Activated CD8-positive, alpha-beta memory T cell treated with anti-CD3 and anti-CD28 coated beads for 48 hours (primary cell): Measurements from ENCODE around the gene ST6GALNAC3.
"Not testable (repeated sequence)": the region's sequence is repeated elsewhere in the genome, so short reads cannot be mapped to it uniquely, and the experiment has no call there.

Experiments used
- DNase-seq, 3 experiments: peaks; one replicate each; pipeline ENCODE4 v3.0.0-alpha.2; 2020; ENCODE audit warnings: low read depth in 2 of 3, low spot score in 2 of 3

Gene ST6GALNAC3

DNA sequence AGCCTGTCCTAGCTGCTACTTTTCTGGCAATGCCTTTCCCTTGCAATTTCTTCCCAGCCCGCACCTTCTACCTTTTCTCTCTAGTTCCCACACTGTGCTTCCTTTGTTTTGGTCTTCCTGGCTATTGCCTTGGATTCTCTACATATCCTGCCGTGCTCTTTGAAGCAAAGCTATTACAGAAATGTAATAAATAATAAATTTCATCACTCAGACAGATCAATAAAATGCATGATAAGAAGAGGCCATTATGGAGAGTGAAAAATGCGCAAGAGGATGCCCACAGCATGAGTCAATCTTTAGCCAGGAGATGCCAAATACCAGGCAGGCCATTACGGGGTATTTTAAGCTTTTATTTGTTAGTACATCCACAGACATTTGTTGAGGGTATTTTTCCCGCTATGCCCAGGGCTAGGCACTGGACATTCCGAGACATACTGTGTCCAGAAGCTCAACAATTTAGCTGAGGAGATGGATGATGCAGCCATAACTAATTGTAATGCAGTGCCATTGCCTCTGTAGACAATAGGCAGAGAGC, 163.6 kb downstream of the ST6GALNAC3 start:
- no peak for DNase-seq

DNA sequence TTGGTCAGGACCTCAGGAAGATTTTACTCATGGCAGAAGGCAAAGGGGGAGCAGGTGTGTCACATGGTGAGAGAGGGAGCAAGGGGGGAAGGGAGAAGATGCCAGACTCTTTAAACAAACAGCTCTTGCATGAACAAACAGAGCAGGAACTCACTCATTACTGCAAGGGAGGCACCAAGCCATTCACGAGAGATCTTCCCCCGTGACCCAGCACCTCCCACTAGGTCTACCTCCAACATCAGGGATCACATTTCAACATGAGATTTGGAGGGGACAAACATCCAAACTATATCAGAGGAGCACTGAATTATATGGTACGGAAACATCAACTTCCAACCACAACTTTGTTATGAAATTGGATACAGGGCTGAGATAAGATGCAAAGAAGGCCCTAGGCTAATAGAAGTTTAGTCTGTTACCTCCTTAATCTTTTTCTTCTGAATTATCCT, 164.9 kb downstream of the ST6GALNAC3 start:
- no peak for DNase-seq

DNA sequence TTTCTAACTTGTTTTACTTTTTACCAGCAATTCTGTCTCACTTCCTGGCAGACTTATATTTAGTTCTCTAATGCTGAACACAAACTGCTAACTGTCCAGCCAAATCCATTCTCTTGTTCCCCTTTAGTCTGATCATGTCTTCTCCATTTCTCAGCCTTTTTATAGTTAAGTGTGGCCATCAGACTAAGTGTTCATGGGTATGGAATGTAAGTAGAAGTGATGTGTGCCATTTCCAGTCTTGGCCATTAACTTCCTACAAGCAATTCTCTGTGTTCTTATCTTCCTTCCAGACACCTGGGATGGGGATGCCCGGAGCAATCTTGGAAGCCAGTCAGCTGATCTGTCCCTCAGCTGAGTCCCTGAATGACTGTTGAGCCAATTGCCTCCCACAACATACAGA, 165.8 kb downstream of the ST6GALNAC3 start:
- DNase-seq = no peak

DNA sequence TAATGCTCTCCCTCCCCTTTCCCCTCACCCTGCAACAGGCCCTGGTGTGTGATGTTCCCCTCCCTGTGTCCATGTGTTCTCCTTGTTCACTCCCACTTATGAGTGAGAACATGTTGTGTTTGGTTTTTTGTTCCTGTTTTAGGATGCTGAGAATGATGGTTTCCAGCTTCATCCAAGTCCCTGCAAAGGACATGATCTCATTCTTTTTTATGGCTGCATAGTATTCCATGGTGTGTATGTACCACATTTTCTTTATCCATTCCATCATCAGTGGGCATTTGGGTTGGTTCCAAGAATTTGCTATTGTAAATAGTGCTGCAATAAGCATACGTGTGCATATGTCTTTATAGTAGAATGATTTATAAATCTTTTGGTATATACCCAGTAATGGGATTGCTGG, 168.0 kb downstream of the ST6GALNAC3 start:
- DNase-seq = not testable (repeated sequence)

DNA sequence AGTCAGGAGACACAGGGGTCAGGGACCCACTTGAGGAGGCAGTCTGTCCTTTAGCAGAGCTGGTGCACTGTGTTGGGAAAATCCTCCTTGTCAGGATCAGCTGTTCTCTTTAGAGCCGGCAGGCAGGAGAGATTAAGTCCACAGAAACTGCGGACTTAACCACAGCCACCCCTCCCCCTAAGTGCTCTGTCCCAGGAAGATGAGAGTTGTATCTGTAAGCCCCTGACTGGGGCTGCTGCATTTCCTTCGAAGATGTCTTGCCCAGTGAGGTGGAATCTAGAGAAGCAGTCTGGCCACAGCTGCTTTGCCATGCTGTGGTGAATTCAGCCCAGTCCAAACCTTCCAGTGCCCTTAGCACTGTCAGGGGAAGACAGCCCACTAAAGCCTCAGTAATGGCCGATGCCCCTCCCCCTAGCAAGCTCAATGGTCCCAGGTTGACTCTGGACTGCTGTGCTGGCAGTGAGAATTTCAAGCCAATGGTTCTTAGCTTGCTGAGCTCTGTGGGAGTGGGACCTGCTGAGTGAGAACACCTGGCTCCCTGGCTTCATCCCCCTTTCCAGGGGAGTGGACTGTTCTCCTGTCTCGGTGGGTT, 172.8 kb downstream of the ST6GALNAC3 start:
- no peak for DNase-seq

DNA sequence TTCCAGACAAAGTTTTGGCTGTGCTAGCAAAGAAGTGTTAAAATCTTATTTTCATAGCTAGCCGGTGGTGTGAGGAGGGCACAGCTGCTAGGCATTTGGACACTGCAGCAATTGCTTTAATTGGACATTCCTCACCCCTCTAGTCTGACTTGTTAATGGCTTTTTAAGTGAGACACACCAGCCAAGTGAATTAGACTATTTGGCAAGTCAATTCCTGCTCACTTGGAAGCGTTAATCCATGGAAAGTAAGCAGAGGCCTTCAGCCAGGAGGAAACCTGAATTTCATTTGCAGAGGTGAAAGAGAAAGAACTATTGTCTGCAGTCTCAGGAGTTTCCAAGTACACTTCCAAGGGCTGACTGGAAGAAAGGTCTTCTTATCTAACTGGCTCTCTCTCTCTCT, 175.7 kb downstream of the ST6GALNAC3 start:
- DNase-seq = no peak

DNA sequence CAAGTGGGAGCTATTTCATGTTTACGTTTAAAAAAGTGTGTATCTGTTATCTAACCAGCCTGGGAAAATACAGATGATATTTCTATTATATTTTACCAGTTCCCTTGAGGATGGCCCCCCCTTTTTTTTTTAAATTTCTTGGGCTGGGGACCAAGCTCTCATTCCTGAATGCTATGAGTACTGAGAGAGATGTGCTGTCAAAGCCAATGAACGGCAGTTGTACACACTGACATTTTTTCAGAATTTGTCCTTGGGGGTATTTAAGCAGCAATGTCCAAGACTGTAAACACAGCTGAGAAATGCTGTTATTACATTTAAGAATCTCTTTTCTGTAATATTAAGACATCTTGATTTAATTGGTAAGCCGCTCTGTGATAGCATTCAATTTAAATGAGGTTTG, 177.9 kb downstream of the ST6GALNAC3 start:
- no peak for DNase-seq

DNA sequence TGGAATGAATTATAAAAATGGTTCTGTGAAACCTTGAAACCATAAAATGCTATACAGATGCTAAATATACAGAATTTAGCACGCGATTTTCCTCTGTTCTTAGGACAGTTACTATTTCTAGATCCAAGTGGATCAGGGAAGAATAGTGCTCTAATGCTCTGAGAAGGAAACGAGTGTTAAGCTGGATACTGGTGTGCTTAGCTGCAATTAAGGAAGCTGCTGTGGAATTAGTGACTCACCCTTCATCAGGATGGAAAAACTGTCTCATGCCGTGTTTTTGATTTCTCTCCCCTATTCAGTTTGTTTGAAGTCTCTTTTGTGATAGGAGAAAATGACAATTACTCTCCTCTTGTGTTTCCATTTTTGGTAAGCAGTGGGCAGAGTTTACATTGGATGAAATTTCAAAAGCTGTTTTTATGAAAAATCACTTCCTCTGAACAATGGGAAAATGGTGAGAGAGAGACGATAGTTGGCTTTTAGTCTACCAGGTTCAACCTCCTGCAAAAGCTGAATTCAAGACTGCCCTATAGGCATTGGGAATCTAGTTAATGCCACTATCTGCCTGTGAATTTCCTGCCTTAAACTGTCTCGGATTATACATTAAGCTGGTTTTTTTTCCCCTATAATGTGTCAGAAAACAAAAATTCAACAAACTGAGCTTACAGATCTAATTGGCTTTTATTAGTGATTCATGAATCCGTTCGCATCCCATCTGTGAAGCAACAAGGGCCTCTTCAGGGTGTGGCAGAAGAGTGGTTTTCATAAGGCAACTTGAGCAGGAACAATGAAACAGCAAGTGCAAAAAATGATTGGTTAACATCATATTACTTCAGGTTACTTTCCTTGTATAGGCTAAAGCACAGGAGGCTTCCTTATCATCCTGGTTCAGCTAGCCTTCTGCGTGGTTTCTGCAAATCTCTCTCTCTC, 179.8 kb downstream of the ST6GALNAC3 start:
- no peak for DNase-seq

DNA sequence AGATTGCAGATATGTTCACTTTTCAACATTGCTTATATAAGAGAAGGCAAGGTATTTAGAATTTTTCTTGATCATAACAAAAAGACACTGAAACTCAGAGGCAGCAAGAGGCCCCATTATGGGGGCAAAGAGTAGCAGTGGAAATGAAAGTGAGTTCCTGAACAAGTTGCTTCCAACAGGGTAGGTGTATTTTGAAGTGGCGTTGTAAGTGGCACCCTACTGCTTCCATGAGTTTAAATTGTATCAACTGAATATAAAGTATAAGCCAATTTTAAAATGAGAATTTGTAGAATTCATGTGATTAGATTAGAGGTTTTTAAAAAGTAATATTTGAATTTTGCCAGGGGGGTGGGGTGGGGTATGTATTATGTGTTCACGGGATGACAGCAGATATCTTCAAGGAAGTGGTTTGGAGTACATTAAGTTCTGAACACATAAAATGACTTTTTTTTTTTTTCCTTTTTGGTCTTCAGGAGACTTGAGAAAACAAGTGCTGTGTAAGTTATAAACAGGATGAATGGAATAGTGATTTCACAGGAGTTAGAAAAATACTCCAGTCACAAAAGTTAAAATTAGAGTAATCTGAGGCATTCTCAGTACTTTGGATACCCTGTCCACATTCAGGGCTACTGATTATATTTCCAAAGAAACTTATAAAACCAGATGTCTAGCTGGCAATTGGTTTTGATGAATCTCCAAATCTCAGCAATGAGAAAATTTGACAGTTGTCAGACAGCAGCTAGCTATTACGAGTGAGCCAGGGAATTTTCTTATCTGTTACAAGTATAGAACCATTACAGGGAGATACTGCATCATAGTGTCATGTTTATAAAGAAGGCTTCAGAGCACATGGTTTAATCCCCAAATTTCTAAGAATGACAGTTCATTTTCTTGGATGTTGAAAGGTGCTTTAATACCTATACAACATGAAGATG, 182.0 kb downstream of the ST6GALNAC3 start:
- DNase-seq = no peak

DNA sequence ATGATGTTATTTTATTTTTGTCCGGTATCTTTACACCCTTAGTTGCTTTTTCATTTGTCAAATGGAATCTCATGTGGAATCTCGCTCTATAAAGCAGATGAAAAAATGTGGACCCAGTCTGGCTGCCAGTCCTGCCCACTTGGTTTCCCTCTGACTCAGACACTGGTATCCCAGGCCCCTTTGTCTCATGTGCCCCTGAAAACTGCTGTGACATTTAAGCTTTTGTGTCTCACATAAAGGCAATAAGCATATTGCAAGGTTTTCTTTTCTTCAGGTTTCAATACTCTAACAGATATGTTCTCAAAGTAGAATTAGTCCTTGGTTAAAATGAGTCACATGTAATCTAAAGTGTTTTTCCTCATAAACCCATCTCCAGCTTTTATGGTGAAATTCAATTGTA, 183.3 kb downstream of the ST6GALNAC3 start:
- no peak for DNase-seq

DNA sequence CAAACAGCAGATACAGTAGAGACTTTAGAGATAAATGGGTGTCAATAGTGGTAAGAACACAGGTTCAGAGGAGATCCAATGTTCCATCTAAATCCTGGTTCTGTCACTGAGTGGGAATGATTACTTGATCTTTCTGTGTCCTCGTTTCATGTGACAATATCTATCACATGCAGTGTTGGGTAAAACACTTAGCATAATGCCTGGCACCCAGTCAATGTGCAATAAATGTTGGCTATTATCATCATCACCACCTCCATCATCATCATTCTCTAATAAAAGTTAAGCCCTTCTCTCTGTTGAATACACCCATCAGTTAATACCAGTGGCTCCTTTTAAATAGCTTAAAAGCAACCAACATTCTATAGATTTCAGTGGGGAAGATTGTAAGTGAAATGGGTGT, 184.7 kb downstream of the ST6GALNAC3 start:
- no peak for DNase-seq

DNA sequence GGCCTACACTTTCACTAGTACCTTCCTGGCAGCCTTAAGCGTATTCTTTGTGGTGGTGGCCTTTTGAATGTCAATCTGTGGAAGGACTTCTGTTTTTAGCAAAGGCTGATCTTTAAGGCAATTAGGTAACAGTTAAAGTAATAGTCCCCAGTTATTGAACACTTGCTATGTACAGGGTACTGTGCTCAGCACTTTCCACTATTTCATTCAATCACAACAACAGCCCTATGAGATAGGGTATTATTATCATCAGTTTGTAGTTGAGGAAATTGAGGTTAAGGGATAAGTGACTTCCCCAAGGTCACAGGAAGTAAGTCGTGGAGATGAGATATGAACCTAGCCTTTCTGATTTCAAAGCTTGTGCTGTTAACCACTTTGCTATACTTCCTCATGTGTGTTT, 185.7 kb downstream of the ST6GALNAC3 start:
- DNase-seq = no peak

DNA sequence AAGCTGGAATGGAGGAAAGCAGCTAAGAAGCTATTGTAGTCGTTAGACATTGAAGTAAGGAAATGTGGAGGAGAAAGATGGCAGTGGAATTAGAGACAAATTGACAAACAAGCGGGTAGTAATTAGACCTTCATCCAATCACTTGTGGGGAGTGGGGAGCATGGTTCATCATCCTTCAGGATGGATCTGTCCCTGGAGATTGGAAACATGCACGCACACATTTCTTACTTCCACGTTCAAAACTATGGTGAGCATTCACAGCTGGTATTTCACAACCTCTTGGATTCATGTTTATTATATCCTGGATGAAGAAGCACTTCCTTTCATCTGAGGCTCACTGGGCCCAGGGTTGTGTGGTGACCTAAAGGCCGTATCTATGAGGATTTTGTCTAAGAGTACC, 188.1 kb downstream of the ST6GALNAC3 start:
- DNase-seq = no peak

DNA sequence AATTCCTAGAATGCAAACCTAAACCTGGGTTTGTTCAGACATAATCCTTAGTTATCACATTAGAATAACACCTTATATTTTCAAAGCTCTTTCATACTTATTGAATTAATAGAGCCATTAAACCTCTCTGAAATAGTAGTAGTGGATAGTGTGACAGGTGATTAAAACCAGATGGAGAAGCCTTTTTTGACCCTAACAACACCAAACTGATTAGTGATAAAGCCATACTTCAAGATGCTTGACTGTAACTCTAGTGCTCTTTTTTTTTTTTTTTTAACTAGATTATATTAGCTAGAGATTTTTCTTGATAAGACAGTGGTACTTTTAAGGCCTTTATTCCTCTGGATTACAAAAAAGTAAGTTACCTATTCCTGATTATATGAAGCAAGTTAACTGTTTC, 190.1 kb downstream of the ST6GALNAC3 start:
- DNase-seq = no peak

DNA sequence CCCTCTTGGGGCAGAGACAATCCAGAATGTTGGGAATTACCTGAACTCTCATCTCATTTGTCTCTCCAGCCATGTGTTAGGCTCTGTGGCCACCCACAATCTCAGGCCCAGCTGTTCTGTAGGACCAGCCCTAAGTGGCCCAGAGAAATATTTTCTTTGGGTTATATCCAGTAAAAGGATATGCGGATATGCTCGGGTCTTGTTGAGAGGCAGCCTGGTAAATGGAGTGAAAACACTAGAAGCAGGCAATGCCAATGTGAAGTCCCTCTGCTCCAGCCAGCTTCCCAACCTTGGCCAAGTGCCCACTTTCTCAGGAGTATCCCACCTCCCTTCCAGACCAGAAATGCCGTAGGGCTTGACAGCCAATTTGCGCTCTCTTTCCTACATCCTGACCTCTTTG, 192.2 kb downstream of the ST6GALNAC3 start:
- no peak for DNase-seq

DNA sequence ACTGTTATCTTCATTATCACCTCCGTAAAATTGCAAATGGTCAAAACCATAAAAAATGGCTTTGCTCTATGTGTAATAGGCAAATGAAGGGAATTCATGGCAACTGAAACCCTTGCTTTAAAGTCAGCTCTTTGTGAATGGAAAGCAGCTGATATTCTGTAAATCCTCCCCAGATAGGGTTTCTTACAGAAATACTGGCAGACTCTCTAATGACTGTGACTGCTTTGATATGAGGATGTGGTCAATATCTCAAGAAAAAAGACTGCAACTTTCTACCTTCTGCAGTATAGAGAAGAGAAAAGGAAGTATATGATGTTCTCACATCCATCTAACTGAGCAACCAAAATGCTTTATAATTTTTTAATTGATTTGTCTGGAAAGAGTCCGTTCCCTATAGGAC, 193.1 kb downstream of the ST6GALNAC3 start:
- DNase-seq = no peak

DNA sequence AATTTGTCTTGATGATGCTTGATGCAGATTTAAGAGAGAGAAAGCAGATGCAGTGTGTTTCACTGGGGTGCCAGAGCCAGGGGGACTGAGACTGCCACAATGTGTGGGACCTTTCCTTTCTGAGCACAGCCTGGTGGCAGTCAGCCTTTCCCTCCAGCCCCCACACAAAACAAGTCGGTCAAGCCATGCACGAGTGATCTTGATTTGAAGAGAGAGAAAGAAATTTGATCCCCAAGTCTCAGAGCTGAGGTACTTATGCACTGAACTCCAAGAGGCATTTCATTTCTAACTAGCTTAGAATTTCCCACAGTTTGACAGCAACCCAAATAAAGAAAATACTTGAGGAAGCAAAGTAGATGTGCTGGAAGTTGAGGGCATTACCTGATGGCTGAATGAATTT, 193.8 kb downstream of the ST6GALNAC3 start:
- no peak for DNase-seq

DNA sequence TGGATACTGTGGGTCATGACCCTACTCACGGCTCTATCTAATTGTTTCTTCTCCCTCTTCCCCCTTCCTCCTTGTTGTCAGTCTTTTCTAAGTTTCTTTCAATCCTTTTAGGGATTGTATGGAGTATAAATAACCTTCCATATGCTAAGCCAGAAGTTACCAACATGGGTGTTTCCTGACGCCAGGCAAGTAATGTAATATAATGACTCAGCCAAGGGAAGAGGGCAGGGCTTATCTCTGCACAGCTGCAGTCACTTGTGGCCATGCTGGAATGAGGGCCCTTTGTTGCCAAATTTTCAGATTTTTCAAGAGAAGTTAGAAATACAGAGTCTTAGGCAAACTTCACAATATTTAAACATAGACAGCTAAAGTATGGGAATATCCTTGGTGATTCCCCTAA, 194.6 kb downstream of the ST6GALNAC3 start:
- DNase-seq = no peak

DNA sequence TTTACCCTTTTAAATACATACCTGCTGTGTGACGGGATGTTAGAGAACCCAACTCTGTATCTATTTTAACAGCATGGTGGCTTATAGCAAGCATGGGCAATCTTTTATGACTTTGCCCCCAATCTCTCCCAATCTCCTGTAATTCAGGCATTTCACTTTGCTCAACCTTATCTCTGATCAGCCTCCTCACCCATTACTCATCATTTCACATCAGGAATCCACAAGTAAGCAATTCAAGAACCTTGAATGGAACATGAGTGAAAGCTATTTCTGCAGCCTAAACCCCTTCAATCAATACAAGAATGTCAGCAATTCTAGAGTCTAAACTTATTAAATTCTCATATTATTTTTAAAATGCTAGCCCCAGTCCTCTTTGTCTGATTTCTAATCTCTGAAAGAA, 199.8 kb downstream of the ST6GALNAC3 start:
- no peak for DNase-seq

DNA sequence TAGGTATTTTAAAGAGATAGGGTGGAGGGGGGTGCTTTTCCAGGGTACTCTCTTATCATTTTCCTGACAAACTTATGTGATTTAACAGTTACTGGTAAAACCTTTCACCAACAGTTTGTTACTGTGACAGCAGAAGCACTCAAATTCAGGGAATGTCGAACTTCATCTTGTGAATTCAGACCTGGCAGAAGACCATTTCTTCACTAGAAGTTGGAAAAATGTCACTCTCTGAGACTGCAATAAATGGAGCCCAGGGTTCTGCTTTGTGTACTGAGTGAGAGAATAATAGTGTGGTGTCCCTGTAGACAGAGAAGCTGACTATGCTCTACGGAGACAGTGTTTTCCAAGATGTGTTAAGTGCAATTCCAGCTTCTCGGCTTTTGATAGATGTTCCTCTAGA, 200.2 kb downstream of the ST6GALNAC3 start:
- no peak for DNase-seq

DNA sequence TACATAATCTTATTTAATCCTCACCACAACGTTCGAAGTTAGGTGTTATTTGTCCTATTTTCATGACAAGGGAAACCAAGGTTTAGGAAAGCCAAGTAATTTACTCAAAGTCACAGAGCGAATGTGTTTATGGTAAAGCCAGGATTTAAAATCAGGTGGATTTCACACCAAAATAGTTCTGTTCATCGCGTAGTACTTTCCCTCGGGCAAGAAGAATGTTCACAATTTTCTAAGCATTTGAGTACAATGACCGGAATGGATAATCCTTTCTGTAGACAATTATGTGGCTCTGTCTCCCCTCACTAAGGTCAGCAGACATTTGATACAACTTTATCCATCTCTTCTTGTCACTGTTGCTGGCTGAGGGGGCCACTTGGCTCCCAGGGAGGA, 204.2 kb downstream of the ST6GALNAC3 start:
- no peak for DNase-seq
